Measurements from ENCODE around the gene PLPPR4. TPM values are rescaled to one million over a fixed set of nuclear protein-coding genes. Genes with fewer than 3 reads are reported as not detected.

PLPPR4 gene
- total and polyA plus RNA-seq, 7 donors, result 0.04 to 0.28 (median 0.10) TPM

GRCh38 chr1:99218999-99219398, 45.3 kb upstream of the PLPPR4 start:
- DNase-seq (no peak), ATAC-seq (no peak)
- no peak for TF ChIP-seq CTCF (IDR thresholded peaks at IDR 0.05)
- H3K4me1 ChIP-seq, result no peaks in the 10 kb centered on the region
- no peak overlapping the region for H3K4me3 ChIP-seq
- peaks cover 7% of the 10 kb centered on the region for H3K9me3 ChIP-seq
- H3K27ac ChIP-seq, result no peak overlapping the region
- H3K36me3 ChIP-seq (ENCODE audit: insufficient read depth in 1 of 2, low read depth in 1 of 2), result no peaks in the 10 kb centered on the region
- no peaks in the 10 kb centered on the region for H3K27me3 ChIP-seq (ENCODE audit: insufficient read depth in 3 of 3, low read length in 2 of 3)
- intact Hi-C loops (cut with DNase I), result no loop called here

- Histone ChIP-seq H3K27me3 (ENCODE audit: insufficient read depth in 3 of 3, low read length in 2 of 3) (no peaks in the 10 kb centered on the region), H3K27ac (no peak overlapping the region), H3K36me3 (ENCODE audit: insufficient read depth in 1 of 2, low read depth in 1 of 2) (no peaks in the 10 kb centered on the region), H3K4me1 (peaks cover 4% of the 10 kb centered on the region), H3K9me3 (no peaks in the 10 kb centered on the region), H3K4me3 (no peak overlapping the region)
- intact Hi-C loops (cut with DNase I), result no loop called here
- DNase-seq (no peak), ATAC-seq (no peak)
- no peak for TF ChIP-seq CTCF (IDR thresholded peaks at IDR 0.05)
- 30 to 37% (median 30%) methylated on average over 3 of the region's 3 CpGs for WGBS, 3 donors
These were observed 37.0 kb upstream of the PLPPR4 start for GRCh38 chr1:99227056-99227897.

DNA sequence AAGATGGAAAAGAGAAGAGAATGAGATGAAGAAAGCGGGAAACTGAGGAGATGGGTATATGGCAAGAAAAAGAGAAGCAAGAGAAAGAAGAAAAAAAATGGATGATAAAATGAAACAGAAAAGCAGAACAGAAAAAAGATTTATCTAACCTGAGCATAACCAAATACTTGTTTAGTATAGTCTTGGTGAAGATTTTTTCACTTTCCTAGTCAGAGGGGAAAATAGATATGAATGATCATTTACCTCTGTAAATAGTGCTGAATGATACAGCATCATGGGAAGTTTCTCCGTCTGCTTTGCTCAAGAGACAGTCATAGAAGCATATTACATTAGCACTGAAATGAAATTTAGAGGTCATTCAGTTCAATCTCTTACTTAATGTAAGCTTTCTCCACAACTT, 36.1 kb upstream of the PLPPR4 start:
- no peaks in the 10 kb centered on the region for H3K27me3 ChIP-seq (ENCODE audit: insufficient read depth in 3 of 3, low read length in 2 of 3)
- intact Hi-C loops (cut with DNase I), result no loop called here
- H3K9me3 ChIP-seq, result no peaks in the 10 kb centered on the region
- WGBS, 3 donors, result 69 to 82% (median 74%) methylated on average over 1 of the region's 2 CpGs
- no peak for DNase-seq
- no peak overlapping the region for H3K4me3 ChIP-seq
- H3K4me1 ChIP-seq, result peaks cover 4% of the 10 kb centered on the region
- H3K36me3 ChIP-seq (ENCODE audit: insufficient read depth in 1 of 2, low read depth in 1 of 2), result no peaks in the 10 kb centered on the region
- no peak for ATAC-seq
- TF ChIP-seq CTCF (IDR thresholded peaks at IDR 0.05), result no peak
- H3K27ac ChIP-seq, result no peak overlapping the region

GRCh38 chr1:99229122-99229521, 35.2 kb upstream of the PLPPR4 start:
- ATAC-seq (no peak), DNase-seq (no peak)
- peaks cover 4% of the 10 kb centered on the region for H3K4me1 ChIP-seq
- no peak overlapping the region for H3K4me3 ChIP-seq
- intact Hi-C loops (cut with DNase I), result no loop called here
- H3K27ac ChIP-seq, result no peak overlapping the region
- no peaks in the 10 kb centered on the region for H3K9me3 ChIP-seq
- no peaks in the 10 kb centered on the region for H3K27me3 ChIP-seq (ENCODE audit: insufficient read depth in 3 of 3, low read length in 2 of 3)
- TF ChIP-seq CTCF (IDR thresholded peaks at IDR 0.05), result no peak
- H3K36me3 ChIP-seq (ENCODE audit: insufficient read depth in 1 of 2, low read depth in 1 of 2), result no peaks in the 10 kb centered on the region
- WGBS, 3 donors, result 64 to 84% (median 83%) methylated on average over 3 of the region's 3 CpGs

DNA sequence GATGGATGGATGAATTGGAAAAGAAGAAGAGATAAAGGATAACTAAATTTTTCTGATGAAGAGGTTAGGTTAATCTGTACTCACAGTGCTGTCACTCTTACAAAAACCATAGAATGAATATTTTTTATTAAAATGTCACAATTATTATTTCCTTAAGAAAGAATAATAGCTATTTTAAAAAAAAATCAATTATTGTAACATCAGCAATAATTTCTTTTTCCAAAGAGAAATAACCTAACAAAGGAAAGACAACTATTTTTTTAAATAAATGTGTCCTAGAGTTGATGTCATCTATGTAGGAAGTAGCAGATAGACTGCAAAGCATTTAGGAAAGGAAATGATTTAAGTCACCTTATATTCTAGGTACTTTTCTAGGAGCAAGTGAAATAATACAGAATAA, 33.6 kb upstream of the PLPPR4 start:
- Histone ChIP-seq H3K36me3 (ENCODE audit: insufficient read depth in 1 of 2, low read depth in 1 of 2) (no peaks in the 10 kb centered on the region), H3K4me1 (peaks cover 4% of the 10 kb centered on the region), H3K27me3 (ENCODE audit: insufficient read depth in 3 of 3, low read length in 2 of 3) (peaks cover 0 to 2% (median 0%) of the 10 kb centered on the region in 3 donors), H3K27ac (no peak overlapping the region), H3K9me3 (no peaks in the 10 kb centered on the region), H3K4me3 (no peak overlapping the region)
- ATAC-seq (no peak), DNase-seq (no peak)
- intact Hi-C loops (cut with DNase I), result no loop called here
- TF ChIP-seq CTCF (IDR thresholded peaks at IDR 0.05), result no peak

Data from psoas muscle (tissue), 8 donors.